H1 (cell line): ENCODE data around the gene PNMA8C. TPM values are rescaled to one million over a fixed set of nuclear protein-coding genes. Genes with fewer than 3 reads are reported as not detected.

ENCODE experiments used
- CTCF ChIA-PET: fragments of 300-600 bp; sonication (Branson Sonifier 250); formaldehyde crosslinking; loops from one replicate; lab custom pipeline; 2021; ENCODE audit not compliant: partially characterized antibody; lab: Charles Lee
- POLR2A ChIA-PET: fragments of 300-600 bp; sonication (Branson Sonifier 250); formaldehyde crosslinking; loops from one replicate; lab custom pipeline; 2021; ENCODE audit warnings: inconsistent platforms; ENCODE audit not compliant: partially characterized antibody; lab: Charles Lee
- DNase-seq, 2 experiments: peaks; one replicate each; pipeline versions ENCODE4 v3.0.0 to v3.0.0-alpha.2; 2010 to 2022; ENCODE audit warnings: low spot score in 2 of 2, low read depth in 1 of 2, mixed read lengths in 1 of 2
- FAIRE-seq: peaks from 2 replicates; lab custom pipeline; 2011; peaks lifted over from hg19 to GRCh38; lab: Jason Lieb, UNC
- H2AFZ ChIP-seq: 2 replicates; pipeline ENCODE4 v1.8.1; 2012; ENCODE audit warnings: low read length, inconsistent platforms
- H2AK5ac ChIP-seq: 2 replicates; pipeline ENCODE4 v1.6.1; 2013; ENCODE audit warnings: low read depth, low read length
- H2BK120ac ChIP-seq: replicated peaks from 2 replicates; pipeline ENCODE3; 2013; ENCODE audit warnings: low read depth, low read length, inconsistent platforms
- H2BK12ac ChIP-seq: 2 replicates; pipeline ENCODE4 v1.6.1; 2013; ENCODE audit warnings: low read depth, low read length
- H2BK15ac ChIP-seq: 2 replicates; pipeline ENCODE4 v1.6.1; 2013; ENCODE audit warnings: low read length
- H2BK20ac ChIP-seq: 2 replicates; pipeline ENCODE4 v1.6.1; 2013; ENCODE audit warnings: low read length
- H2BK5ac ChIP-seq: 2 replicates; pipeline ENCODE4 v1.6.1; 2013; ENCODE audit warnings: low read depth, low read length
- H3K14ac ChIP-seq: 2 replicates; pipeline ENCODE4 v1.6.1; 2013; ENCODE audit warnings: inconsistent platforms; ENCODE audit not compliant: insufficient read length
- H3K18ac ChIP-seq: 2 replicates; pipeline ENCODE4 v1.6.1; 2013; ENCODE audit warnings: low read length; ENCODE audit errors: extremely low read depth
- H3K23ac ChIP-seq: 2 replicates; pipeline ENCODE4 v1.6.1; 2013; ENCODE audit warnings: inconsistent platforms; ENCODE audit not compliant: insufficient read length
- H3K23me2 ChIP-seq: 2 replicates; pipeline ENCODE4 v1.6.1; 2013; ENCODE audit warnings: low read depth, low read length
- H3K27ac ChIP-seq: 2 replicates; pipeline ENCODE4 v1.6.1; 2011; ENCODE audit warnings: low read depth, low read length, inconsistent platforms
- H3K27me3 ChIP-seq, 4 experiments: replicated peaks in 1 of 4; 1 replicate in 1 of 4; 2 replicates in 3 of 4; pipeline versions ENCODE4 v1.6.1 to v1.8.1; 2011 to 2013; ENCODE audit warnings: low read length in 3 of 4, mild to moderate bottlenecking in 3 of 4, inconsistent platforms in 2 of 4, mixed read lengths in 2 of 4, moderate library complexity in 1 of 4; ENCODE audit not compliant: control insufficient read depth in 3 of 4, insufficient read depth in 3 of 4; ENCODE audit errors: extremely low read depth in 1 of 4
- H3K36me3 ChIP-seq, 4 experiments: 2 replicates each; pipeline versions ENCODE4 v1.6.1 to v1.8.1; 2011 to 2013; ENCODE audit warnings: mild to moderate bottlenecking in 4 of 4, low read length in 3 of 4, moderate library complexity in 2 of 4, control low read depth in 1 of 4, inconsistent platforms in 1 of 4; ENCODE audit not compliant: insufficient read depth in 4 of 4, control insufficient read depth in 2 of 4
- H3K4ac ChIP-seq: replicated peaks from 2 replicates; pipeline ENCODE3; 2013; ENCODE audit warnings: low read length, low read depth, mixed read lengths, inconsistent platforms; ENCODE audit not compliant: insufficient read length
- H3K4me1 ChIP-seq, 4 experiments: replicated peaks in 1 of 4; 1 replicate in 1 of 4; 2 replicates in 3 of 4; pipeline versions ENCODE4 v1.6.1 to v1.8.1; 2011 to 2013; ENCODE audit warnings: low read length in 3 of 4, inconsistent platforms in 2 of 4, mixed read lengths in 1 of 4; ENCODE audit not compliant: insufficient read depth in 4 of 4, control insufficient read depth in 3 of 4
- H3K4me2 ChIP-seq, 2 experiments: 2 replicates each; pipeline versions ENCODE4 v1.6.1 to v1.8.1; 2011 to 2013; ENCODE audit warnings: low read depth in 2 of 2, low read length in 2 of 2, control low read depth in 1 of 2, inconsistent platforms in 1 of 2, mild to moderate bottlenecking in 1 of 2; ENCODE audit not compliant: insufficient read depth in 1 of 2
- H3K4me3 ChIP-seq, 4 experiments: fragments of 200-600, 300-600 bp in 1 of 4; sonication (generic), shearing (Covaris generic), sonication (Bioruptor Twin) in 1 of 4; 2 replicates each; pipeline versions ENCODE4 v1.5.1 to v1.8.1; 2011 to 2016; ENCODE audit warnings: low read length in 4 of 4, low read depth in 3 of 4, control low read depth in 2 of 4, inconsistent platforms in 2 of 4, mild to moderate bottlenecking in 2 of 4, mixed read lengths in 1 of 4, moderate library complexity in 1 of 4; ENCODE audit not compliant: insufficient read depth in 2 of 4; ENCODE audit errors: extremely low read depth in 1 of 4
- H3K56ac ChIP-seq: replicated peaks from 2 replicates; pipeline ENCODE3; 2013; ENCODE audit warnings: low read depth, mild to moderate bottlenecking, mixed read lengths, low read length, inconsistent platforms; ENCODE audit not compliant: insufficient read length
- H3K79me1 ChIP-seq: 2 replicates; pipeline ENCODE4 v1.6.1; 2013; ENCODE audit warnings: low read depth, low read length, control low read depth
- H3K79me2 ChIP-seq, 2 experiments: 2 replicates each; pipeline versions ENCODE4 v1.6.1 to v1.8.1; 2012 to 2013; ENCODE audit warnings: low read length in 2 of 2, mild to moderate bottlenecking in 2 of 2, inconsistent platforms in 1 of 2; ENCODE audit not compliant: insufficient read depth in 2 of 2, control insufficient read depth in 1 of 2
- H3K9ac ChIP-seq, 4 experiments: replicated peaks in 1 of 4; 1 replicate in 1 of 4; 2 replicates in 3 of 4; pipeline versions ENCODE4 v1.6.1 to v1.8.1; 2011 to 2013; ENCODE audit warnings: low read depth in 3 of 4, low read length in 3 of 4, control low read depth in 2 of 4, mild to moderate bottlenecking in 2 of 4, moderate library complexity in 2 of 4, inconsistent platforms in 1 of 4; ENCODE audit errors: extremely low read depth in 1 of 4
- H3K9me3 ChIP-seq, 2 experiments: 2 replicates each; pipeline versions ENCODE4 v1.6.1 to v1.8.1; 2012 to 2013; ENCODE audit warnings: mild to moderate bottlenecking in 2 of 2, moderate library complexity in 2 of 2, control low read depth in 1 of 2, inconsistent platforms in 1 of 2, low read depth in 1 of 2, low read length in 1 of 2, mixed read lengths in 1 of 2; ENCODE audit not compliant: insufficient read depth in 2 of 2
- H4K20me1 ChIP-seq, 2 experiments: replicated peaks in 1 of 2; 2 replicates each; pipeline versions ENCODE3 to v1.8.1; 2011 to 2013; ENCODE audit warnings: inconsistent platforms in 2 of 2, low read length in 2 of 2, mild to moderate bottlenecking in 1 of 2; ENCODE audit not compliant: insufficient read depth in 2 of 2, control insufficient read depth in 1 of 2
- H4K5ac ChIP-seq: 2 replicates; pipeline ENCODE4 v1.6.1; 2013; ENCODE audit warnings: low read length, low read depth, mixed read lengths, inconsistent platforms; ENCODE audit not compliant: insufficient read length
- H4K8ac ChIP-seq: 2 replicates; pipeline ENCODE4 v1.8.0; 2013; ENCODE audit warnings: mild to moderate bottlenecking, moderate library complexity, low read length, inconsistent platforms; ENCODE audit not compliant: insufficient read depth; ENCODE audit errors: extremely low read depth
- H4K91ac ChIP-seq: replicated peaks from 2 replicates; pipeline ENCODE3; 2013; ENCODE audit warnings: low read length, mixed read lengths, inconsistent platforms; ENCODE audit not compliant: insufficient read length
- CEBPB ChIP-seq: IDR thresholded peaks from 2 replicates; pipeline ENCODE4 v1.6.1; 2012; ENCODE audit warnings: low read depth, low read length
- EZH2 ChIP-seq: fragments of 200-600 bp; sonication (generic); IDR thresholded peaks from 2 replicates; pipeline ENCODE4 v1.7.1; 2012; ENCODE audit warnings: low read depth, mild to moderate bottlenecking, moderate library complexity, low read length, inconsistent platforms; ENCODE audit not compliant: severe bottlenecking
- FOSL1 ChIP-seq: IDR thresholded peaks from 2 replicates; pipeline ENCODE4 v1.6.1; 2011; ENCODE audit warnings: mild to moderate bottlenecking, low read depth, low read length, moderate library complexity; ENCODE audit not compliant: insufficient read depth
- HDAC2 ChIP-seq, 2 experiments: fragments of 300-600 bp in 1 of 2; sonication (generic) in 1 of 2; IDR thresholded peaks; 2 replicates each; pipeline ENCODE4 v1.6.1; 2011 to 2012; ENCODE audit warnings: low read depth in 2 of 2, low read length in 2 of 2, mild to moderate bottlenecking in 2 of 2, moderate library complexity in 2 of 2, borderline replicate concordance in 1 of 2, inconsistent platforms in 1 of 2
- KDM4A ChIP-seq: IDR thresholded peaks from one replicate; pipeline ENCODE4 v1.7.1; 2012; ENCODE audit warnings: low read depth, mild to moderate bottlenecking, moderate library complexity, low read length, inconsistent platforms; ENCODE audit not compliant: severe bottlenecking
- MAFK ChIP-seq: IDR thresholded peaks from 2 replicates; pipeline ENCODE4 v1.6.1; 2012; ENCODE audit warnings: low read depth, mild to moderate bottlenecking, improper control_type of control experiment, low read length
- NRF1 ChIP-seq: IDR thresholded peaks from 2 replicates; pipeline ENCODE4 v1.6.1; 2011; ENCODE audit warnings: mild to moderate bottlenecking, low read depth, low read length, improper control_type of control experiment
- SIRT6 ChIP-seq: IDR thresholded peaks from one replicate; pipeline ENCODE4 v1.7.1; 2012; ENCODE audit warnings: low read length, inconsistent platforms
- SIX5 ChIP-seq: IDR thresholded peaks from 2 replicates; pipeline ENCODE4 v1.6.1; 2011; ENCODE audit warnings: mild to moderate bottlenecking, low read depth, low read length
- SUZ12 ChIP-seq: fragments of 200-600 bp; sonication (generic); IDR thresholded peaks from 2 replicates; pipeline ENCODE4 v1.6.1; 2012; ENCODE audit warnings: mild to moderate bottlenecking, inconsistent platforms, low read length, moderate library complexity, mixed read lengths
- WGBS, 2 experiments: shearing (Covaris generic) in 1 of 2; methylation state at CpG; one replicate each; pipeline versions ENCODE4 v1.1.6 to v1.1.7; 2013 to 2015; ENCODE audit warnings: low lambda C conversion rate in 2 of 2, mixed read lengths in 2 of 2, inconsistent platforms in 1 of 2, low coverage in 1 of 2, missing lambda C conversion rate in 1 of 2; ENCODE audit not compliant: insufficient replicate concordance in 2 of 2, insufficient coverage in 1 of 2, insufficient read length in 1 of 2; ENCODE audit errors: extremely low coverage in 1 of 2, missing lambda C conversion rate in 1 of 2; 5-methylcytosine and 5-hydroxymethylcytosine counted together
- polyA plus RNA-seq, 7 experiments: library from polyadenylated mRNA; depleted of rRNA in 3 of 7; stranded (reverse) in 5 of 7; unstranded in 2 of 7; fragments of >200 nt in 5 of 7; fragments of 200-250 nt in 2 of 7; gene quantifications; 1 replicate in 5 of 7; 2 replicates in 1 of 7; 4 replicates in 1 of 7; pipeline versions ENCODE4 v1.2.1 to v1.2.3, GENCODE V29; 2011 to 2013; ENCODE audit warnings: missing spikeins in 2 of 7, mixed read lengths in 2 of 7
- total RNA-seq: library from RNA; stranded (reverse); fragmentation: NEBNext Ultra II Directional; extraction: Animal tissue kit (Norgen Biotek cat#: 25700); gene quantifications from 2 replicates; pipeline ENCODE4 v1.2.1, GENCODE V29; 2021
- TF ChIP-seq, protein P1 (sequence below): IDR thresholded peaks from 2 replicates; pipeline ENCODE4 v1.6.1; 2012; ENCODE audit warnings: inconsistent platforms

Gene PNMA8C
- total and polyA plus RNA-seq, 2 of the 8 experiments (the other 6 are each of a cell fraction or from before 2014, with no cell fraction given): 0.53 to 1.8 TPM

DNA sequence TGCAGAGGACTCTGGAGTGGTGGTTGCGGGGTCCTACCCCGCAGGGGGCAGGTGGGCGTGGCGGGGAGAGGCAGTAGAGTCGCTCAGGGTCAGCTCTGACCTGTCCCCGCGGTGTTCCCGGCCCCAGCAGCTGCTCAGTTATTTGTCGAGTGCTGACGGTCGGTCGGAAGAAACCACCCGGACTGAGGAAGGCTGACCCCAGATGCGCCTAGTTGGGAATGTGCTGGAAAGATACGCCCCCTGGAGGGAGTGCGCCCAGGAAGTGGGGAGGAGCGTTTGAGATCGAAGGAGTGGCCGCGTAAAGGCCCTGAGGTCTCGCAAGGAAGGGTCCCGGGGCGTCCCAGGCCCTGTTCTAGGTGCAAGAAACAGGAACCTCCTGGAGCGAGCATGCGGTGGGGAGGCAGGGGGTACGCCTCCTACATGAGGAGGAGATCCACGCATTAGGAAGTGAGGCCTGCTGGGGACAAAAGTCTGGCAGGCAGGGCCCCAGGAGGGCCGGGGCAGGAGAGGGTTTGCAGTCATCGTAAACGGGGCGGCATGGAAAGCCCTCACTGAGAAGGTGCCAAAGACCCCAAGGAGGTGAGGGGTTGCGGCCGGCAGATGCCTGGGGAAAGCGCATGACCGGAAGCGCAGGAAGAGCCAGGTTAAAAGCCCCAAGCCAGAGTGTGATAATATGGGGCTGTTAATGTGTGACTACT lies 24.5 kb downstream of the PNMA8C start:
- Histone ChIP-seq H2BK12ac (no peak overlapping the region), H3K4me1 (peaks cover 0 to 27% (median 18%) of the 10 kb centered on the region in 4 experiments; a peak in 5 of 7 replicates), H3K36me3 (no peaks in the 10 kb centered on the region), H4K8ac (peak overlapping the region; percentile 69; the same call in 1 of the 2 replicates), H3K9ac (no peak overlapping the region; a peak in 2 of 7 replicates), H4K5ac (peak overlapping the region; percentile 39), H3K23ac (no peak overlapping the region), H2BK15ac (peak overlapping the region; percentile 53; the same call in 1 of the 2 replicates), H3K27ac (no peak overlapping the region), H3K9me3 (no peaks in the 10 kb centered on the region), H3K4ac (no peak overlapping the region), H2AFZ (peak overlapping the region; percentile 47; the same call in 1 of the 2 replicates), H3K27me3 (peaks cover 0 to 34% (median 19%) of the 10 kb centered on the region in 4 experiments; a peak in 6 of 7 replicates), H3K4me3 (peak overlapping the region; percentile 18 to 57 (median 40)), H2BK20ac (no peak overlapping the region), H3K23me2 (peaks cover 20% of the 10 kb centered on the region), H2AK5ac (no peak overlapping the region), H2BK5ac (peak overlapping the region; percentile 52; the same call in 1 of the 2 replicates), H3K4me2 (peak overlapping the region; percentile 84 to 96), H4K91ac (peak overlapping the region; percentile 91), H3K56ac (no peak overlapping the region), H4K20me1 (peaks cover 0 to 6% of the 10 kb centered on the region in 2 experiments), H3K79me1 (no peaks in the 10 kb centered on the region), H3K18ac (peak overlapping the region; percentile 51), H2BK120ac (no peak overlapping the region), H3K14ac (no peak overlapping the region), H3K79me2 (no peaks in the 10 kb centered on the region)
- whole genome bisulfite sequencing, 2 experiments: 7% methylated on average over 34 of the region's 36 CpGs; no CpG with 5 or more reads in 1 of the 2 experiments
- ChIA-PET POLR2A (interaction anchor here (0.6 to 4.4 kb wide), 14 partner anchors 8 to 877 kb away, joined by 3 to 28 read pairs (median 3); partner anchors contain the start of genes CCDC8, PNMA8B and PNMA8C), CTCF (interaction anchor here (0.5 to 15.2 kb wide), 30 partner anchors 8 to 1413 kb away, joined by 3 to 254 read pairs (median 5); partner anchors contain the start of genes CCDC8 and PNMA8B)
- DNase-seq: peak in 1 of 2 experiments; percentile 83
- no peak for FAIRE-seq
- TF ChIP-seq EZH2 (peak; percentile 43), SIRT6 (no peak), HDAC2 (IDR thresholded peaks at IDR 0.05; ENCODE audit: borderline replicate concordance in 1 of 2, low read depth in 2 of 2, low read length in 2 of 2) (peak in 1 of 2 experiments; percentile 18; a peak in 1 of 4 replicates), SUZ12 (peak; percentile 62; the same call in 1 of the 2 replicates), NRF1 (no peak), MAFK (no peak), SIX5 (no peak), KDM4A (peak; percentile 14), FOSL1 (no peak), CEBPB (no peak)
- TF ChIP-seq, protein P1, sequence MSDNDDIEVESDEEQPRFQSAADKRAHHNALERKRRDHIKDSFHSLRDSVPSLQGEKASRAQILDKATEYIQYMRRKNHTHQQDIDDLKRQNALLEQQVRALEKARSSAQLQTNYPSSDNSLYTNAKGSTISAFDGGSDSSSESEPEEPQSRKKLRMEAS: 0 out of 2 replicates have a peak, but pooled peaks have one; percentile 39
